Mucosa of rectum (tissue), 2 donors: ENCODE results near the gene CRTC3.
"Not testable (repeated sequence)": the region's sequence is repeated elsewhere in the genome, so short reads cannot be mapped to it uniquely, and the experiment has no call there.

Experiments
- H3K27ac ChIP-seq, 2 donors: one replicate each; pipeline ENCODE4 v1.7.0; 2013; ENCODE audit warnings: inconsistent platforms in 2 of 2, low read depth in 2 of 2, low read length in 2 of 2
- H3K27me3 ChIP-seq, 2 donors: one replicate each; pipeline ENCODE4 v1.7.0; 2013; ENCODE audit warnings: low read length in 2 of 2; ENCODE audit not compliant: control insufficient read depth in 2 of 2, insufficient read depth in 2 of 2
- H3K36me3 ChIP-seq, 2 donors: one replicate each; pipeline ENCODE4 v1.7.0; 2013; ENCODE audit warnings: low read length in 2 of 2; ENCODE audit not compliant: control insufficient read depth in 2 of 2, insufficient read depth in 2 of 2
- H3K4me1 ChIP-seq, 2 donors: one replicate each; pipeline ENCODE4 v1.7.0; 2013; ENCODE audit warnings: low read length in 2 of 2, mild to moderate bottlenecking in 1 of 2; ENCODE audit not compliant: control insufficient read depth in 2 of 2, insufficient read depth in 2 of 2
- H3K4me3 ChIP-seq, 2 donors: one replicate each; pipeline ENCODE4 v1.7.0; 2013; ENCODE audit warnings: low read length in 2 of 2
- H3K9ac ChIP-seq, 2 donors: one replicate each; pipeline ENCODE4 v1.7.0; 2013; ENCODE audit warnings: low read length in 2 of 2, low read depth in 1 of 2, mild to moderate bottlenecking in 1 of 2
- H3K9me3 ChIP-seq, 2 donors: one replicate each; pipeline ENCODE4 v1.7.0; 2013; ENCODE audit warnings: low read length in 2 of 2; ENCODE audit not compliant: control insufficient read depth in 2 of 2
- donor health status: healthy.
- donor health status: Normal muscosa, but diverticular disease.

The CRTC3 gene

DNA sequence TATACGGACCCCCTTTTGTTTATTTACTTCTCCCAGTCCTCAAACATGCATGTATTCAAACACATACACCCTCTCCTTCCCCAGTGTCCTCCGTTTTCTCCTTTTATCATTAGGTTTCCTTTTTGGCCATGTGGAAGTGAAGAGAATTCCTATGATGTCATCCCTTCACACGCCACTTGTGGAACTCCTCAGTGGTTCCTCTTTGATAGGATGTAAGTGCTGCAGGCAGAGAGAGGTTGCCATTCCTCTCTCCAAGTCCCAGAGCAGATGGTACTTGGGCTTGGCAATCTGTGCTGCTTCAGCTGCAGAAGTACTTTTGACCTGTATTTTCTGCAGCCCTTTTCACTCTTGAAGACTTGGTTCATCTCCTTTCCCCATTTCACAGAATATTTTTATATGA is 32.9 kb upstream of the CRTC3 start:
- H3K36me3 ChIP-seq, result peaks cover 67 to 72% of the 10 kb centered on the region in 2 donors
- H3K9me3 ChIP-seq, result no peaks in the 10 kb centered on the region

DNA sequence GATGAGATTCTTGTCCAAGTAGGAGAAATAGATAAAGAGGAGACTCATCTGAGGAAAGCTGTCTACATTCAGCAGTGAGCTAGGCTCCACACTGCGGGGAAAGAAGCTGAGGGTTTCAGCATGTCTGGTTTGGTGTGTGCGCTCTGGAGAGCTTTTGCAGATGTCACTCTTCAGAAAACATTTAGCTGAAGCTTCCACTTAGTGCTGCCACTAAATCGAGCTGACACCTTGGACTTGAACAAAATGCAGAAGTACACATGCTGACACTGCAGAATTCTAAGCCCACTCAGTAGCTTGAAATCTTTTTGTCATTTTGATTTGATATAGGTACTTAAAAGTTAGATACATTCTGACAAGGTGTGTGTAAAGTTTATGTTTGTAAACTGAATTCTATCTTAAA is 32.3 kb upstream of the CRTC3 start:
- Histone ChIP-seq H3K4me3 (no peak overlapping the region), H3K27ac (no peak overlapping the region), H3K9ac (no peak overlapping the region), H3K4me1 (peaks cover 2 to 4% of the 10 kb centered on the region in 2 donors), H3K9me3 (no peaks in the 10 kb centered on the region), H3K36me3 (peaks cover 67 to 72% of the 10 kb centered on the region in 2 donors), H3K27me3 (no peaks in the 10 kb centered on the region)

More for the DNA sequence above, 32.9 kb upstream of the CRTC3 start:
- Histone ChIP-seq H3K9ac (no peak overlapping the region), H3K4me1 (peaks cover 2 to 4% of the 10 kb centered on the region in 2 donors), H3K27me3 (no peaks in the 10 kb centered on the region), H3K4me3 (no peak overlapping the region), H3K27ac (no peak overlapping the region)

DNA sequence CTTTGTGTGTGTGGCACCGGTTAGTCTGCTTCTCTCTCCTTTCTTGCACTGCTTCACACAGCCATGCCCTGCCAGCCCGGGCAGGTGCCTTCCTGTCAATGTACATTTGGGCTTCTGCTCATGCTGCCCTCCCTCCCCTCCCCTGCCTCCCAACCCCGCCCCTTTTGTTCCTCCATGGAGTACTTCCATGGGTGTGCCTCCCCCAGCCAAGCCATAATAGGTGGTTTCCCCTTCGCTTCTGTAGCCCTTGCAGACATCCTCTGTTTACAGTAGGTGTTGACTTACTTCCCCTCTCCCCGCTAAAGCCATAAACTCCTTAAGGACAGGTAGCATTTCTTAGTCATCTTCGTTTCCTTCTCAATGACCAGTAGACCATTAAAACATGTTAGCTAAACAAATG is 31.8 kb upstream of the CRTC3 start:
- Histone ChIP-seq H3K27me3 (no peaks in the 10 kb centered on the region), H3K4me1 (peaks cover 2 to 4% of the 10 kb centered on the region in 2 donors), H3K36me3 (peaks cover 65 to 71% of the 10 kb centered on the region in 2 donors), H3K27ac (no peak overlapping the region), H3K9me3 (no peaks in the 10 kb centered on the region), H3K9ac (no peak overlapping the region), H3K4me3 (no peak overlapping the region)

DNA sequence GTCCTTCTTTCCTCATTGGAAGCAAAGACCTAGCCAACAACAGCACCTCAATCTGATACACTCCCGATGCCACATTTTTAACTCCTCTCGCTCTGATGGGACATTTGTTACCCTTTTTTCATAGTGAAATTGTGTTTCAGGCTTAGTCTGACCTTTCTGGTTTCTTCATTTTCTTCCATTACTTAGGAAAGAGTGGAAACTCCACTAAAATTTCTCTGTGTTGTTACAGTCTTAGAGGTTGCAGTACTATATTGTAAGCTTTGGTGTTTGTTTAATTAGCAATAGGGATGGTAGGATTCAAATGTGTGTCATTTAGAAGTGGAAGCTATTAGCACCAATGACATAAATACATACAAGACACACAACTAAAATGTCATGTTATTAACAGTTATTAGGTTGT is 29.6 kb upstream of the CRTC3 start:
- no peak overlapping the region for H3K4me3 ChIP-seq
- peaks cover 2 to 4% of the 10 kb centered on the region in 2 donors for H3K4me1 ChIP-seq
- H3K27ac ChIP-seq, result no peak overlapping the region
- H3K27me3 ChIP-seq, result no peaks in the 10 kb centered on the region
- H3K9me3 ChIP-seq, result no peaks in the 10 kb centered on the region
- no peak overlapping the region for H3K9ac ChIP-seq
- H3K36me3 ChIP-seq, result peaks cover 45 to 54% of the 10 kb centered on the region in 2 donors

DNA sequence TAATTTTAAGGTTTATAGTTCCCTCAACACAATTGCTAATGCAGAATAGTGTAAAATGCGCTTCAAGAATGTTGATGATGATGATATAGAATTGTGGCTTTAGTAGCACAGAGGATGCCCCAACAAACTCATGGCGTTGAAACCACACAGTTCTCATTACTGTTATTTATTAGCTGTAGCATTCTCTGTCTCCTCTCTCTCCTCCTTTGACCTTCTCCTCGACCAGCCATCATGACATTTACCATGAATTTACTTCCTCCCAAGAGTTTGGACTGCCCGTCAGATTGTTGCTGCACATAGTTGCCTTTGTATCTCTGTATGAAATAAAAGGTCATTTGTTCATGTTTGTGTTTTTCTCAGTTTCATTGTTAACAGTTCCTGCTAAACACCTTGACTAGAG is 27.8 kb upstream of the CRTC3 start:
- Histone ChIP-seq H3K27ac (no peak overlapping the region), H3K36me3 (peaks cover 33 to 47% of the 10 kb centered on the region in 2 donors), H3K9me3 (no peaks in the 10 kb centered on the region), H3K4me1 (peaks cover under 1 to 4% of the 10 kb centered on the region in 2 donors), H3K9ac (no peak overlapping the region), H3K4me3 (no peak overlapping the region), H3K27me3 (no peaks in the 10 kb centered on the region)

DNA sequence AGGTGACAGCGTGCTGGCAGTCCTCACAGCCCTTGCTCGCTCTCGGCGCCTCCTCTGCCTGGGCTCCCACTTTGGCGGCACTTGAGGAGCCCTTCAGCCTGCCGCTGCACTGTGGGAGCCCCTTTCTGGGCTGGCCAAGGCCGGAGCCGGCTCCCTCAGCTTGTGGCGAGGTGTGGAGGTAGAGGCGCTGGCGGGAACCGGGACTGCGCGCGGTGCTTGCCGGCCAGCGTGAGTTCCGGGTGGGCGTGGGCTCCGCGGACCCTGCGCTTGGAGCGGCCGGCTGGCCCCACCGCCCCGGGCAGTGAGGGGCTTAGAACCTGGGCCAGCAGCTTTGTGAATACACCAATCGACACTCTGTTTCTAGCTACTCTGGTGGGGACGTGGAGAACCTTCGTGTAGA is 18.9 kb upstream of the CRTC3 start:
- not testable (repeated sequence) for H3K9ac ChIP-seq, H3K27ac ChIP-seq, H3K4me1 ChIP-seq, H3K9me3 ChIP-seq, H3K36me3 ChIP-seq, H3K4me3 ChIP-seq, H3K27me3 ChIP-seq

DNA sequence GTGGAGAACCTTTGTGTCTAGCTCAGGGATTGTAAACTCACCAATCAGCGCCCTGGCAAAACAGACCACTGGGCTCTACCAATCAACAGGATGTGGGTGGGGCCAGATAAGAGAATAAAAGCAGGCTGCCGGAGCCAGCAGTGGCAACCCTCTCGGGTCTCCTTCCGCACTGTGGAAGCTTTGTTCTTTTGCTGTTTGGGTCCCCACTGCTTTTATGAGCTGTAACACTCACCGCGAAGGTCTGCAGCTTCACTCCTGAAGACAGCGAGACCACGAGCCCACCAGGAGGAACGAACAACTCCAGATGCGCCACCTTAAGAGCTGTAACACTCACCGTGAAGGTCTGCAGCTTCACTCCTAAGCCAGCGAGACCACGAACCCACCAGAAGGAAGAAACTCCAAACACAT is 18.5 kb upstream of the CRTC3 start:
- not testable (repeated sequence) for H3K4me3 ChIP-seq, H3K9me3 ChIP-seq, H3K36me3 ChIP-seq, H3K9ac ChIP-seq, H3K27ac ChIP-seq, H3K27me3 ChIP-seq, H3K4me1 ChIP-seq

DNA sequence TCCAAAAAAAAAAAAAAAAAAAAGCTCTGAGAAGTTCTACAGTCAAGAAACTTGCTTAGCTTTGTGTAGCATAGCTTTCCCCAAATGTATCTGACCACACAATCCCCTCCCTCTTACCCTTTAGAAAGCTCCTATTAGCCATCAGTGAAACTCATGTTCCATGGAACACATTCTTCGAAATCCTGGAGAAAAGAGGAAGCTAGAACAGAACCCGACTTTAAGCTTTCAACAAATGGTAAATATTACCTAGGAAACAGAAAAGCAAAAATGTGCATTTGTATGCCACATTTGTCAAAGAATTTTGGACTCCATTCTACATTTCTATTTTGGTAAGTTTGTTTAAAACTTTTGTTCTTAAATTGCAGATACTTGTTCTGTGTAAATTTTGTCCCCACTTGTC is 17.4 kb upstream of the CRTC3 start:
- Histone ChIP-seq H3K4me3 (no peak overlapping the region), H3K36me3 (no peaks in the 10 kb centered on the region), H3K9me3 (peaks cover 0 to 2% of the 10 kb centered on the region in 2 donors), H3K9ac (no peak overlapping the region), H3K4me1 (no peaks in the 10 kb centered on the region), H3K27me3 (no peaks in the 10 kb centered on the region), H3K27ac (no peak overlapping the region)

DNA sequence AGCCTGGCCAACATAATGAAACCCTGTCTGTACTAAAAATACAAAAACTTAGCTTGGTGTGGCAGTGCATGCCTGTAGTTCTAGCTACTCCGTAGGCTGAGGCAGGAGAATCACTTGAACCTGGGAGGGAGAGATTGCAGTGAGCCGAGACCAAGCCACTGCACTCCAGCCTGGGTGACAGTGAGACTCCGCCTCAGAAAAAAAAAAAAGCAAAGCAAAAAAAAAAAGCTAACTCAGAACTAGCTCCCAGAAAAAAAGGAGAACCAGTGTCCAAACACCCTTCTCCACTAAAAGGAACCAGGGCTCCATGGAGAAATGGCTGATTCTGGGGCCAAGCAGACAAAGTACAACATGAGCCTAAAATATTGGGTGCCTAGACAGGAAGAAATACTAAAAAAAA is 16.7 kb upstream of the CRTC3 start:
- H3K27ac ChIP-seq, result no peak overlapping the region
- H3K9ac ChIP-seq, result no peak overlapping the region
- peaks cover 0 to 2% of the 10 kb centered on the region in 2 donors for H3K9me3 ChIP-seq
- H3K4me1 ChIP-seq, result no peaks in the 10 kb centered on the region
- H3K36me3 ChIP-seq, result no peaks in the 10 kb centered on the region
- H3K4me3 ChIP-seq, result no peak overlapping the region
- H3K27me3 ChIP-seq, result no peaks in the 10 kb centered on the region

DNA sequence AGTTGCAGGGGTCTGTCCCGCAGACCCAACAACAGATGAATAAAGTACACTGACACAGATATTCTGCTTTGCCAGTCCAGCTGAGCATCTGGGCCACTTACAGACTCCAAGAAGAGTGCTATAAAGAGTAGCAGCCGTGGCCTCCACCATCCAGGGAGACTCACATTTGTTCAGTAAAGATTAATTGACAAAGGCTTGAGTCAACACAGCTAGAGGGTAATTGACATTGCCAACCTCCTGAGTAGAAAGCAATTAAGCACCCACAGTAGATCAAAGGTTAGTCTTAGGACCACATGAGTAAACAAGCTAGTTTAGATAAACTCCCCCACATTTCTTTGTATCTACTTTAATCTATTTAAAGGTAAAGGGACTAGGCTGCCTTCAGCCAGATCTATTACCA is 16.3 kb upstream of the CRTC3 start:
- Histone ChIP-seq H3K9ac (no peak overlapping the region), H3K27me3 (no peaks in the 10 kb centered on the region), H3K36me3 (no peaks in the 10 kb centered on the region), H3K9me3 (peaks cover 0 to 2% of the 10 kb centered on the region in 2 donors), H3K4me3 (no peak overlapping the region), H3K4me1 (no peaks in the 10 kb centered on the region), H3K27ac (no peak overlapping the region)

DNA sequence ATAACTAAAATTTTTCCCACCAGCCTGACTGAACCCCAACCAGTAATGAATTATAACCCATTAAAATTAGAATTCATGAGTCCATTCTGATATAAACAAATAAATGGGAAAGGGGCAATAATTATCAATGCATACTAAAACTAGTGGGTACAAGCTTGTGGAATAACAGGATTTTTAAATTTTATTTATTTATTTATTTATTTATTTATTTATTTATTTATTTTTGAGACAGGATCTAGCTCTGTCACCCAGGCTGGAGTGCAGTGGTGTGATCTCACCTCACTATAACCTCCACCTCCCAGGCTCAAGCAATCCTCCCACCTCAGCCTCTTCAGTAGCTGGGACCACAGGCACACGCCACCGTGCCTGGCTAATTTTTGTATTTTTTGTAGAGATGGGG is 15.8 kb upstream of the CRTC3 start:
- H3K27me3 ChIP-seq, H3K9ac ChIP-seq, H3K27ac ChIP-seq, H3K9me3 ChIP-seq, H3K4me1 ChIP-seq, H3K4me3 ChIP-seq, H3K36me3 ChIP-seq: not testable (repeated sequence)
